Measurements from ENCODE around the gene IGF2R. TPM values are rescaled to one million over a fixed set of nuclear protein-coding genes. Genes with fewer than 3 reads are reported as not detected.

The IGF2R gene
- total RNA-seq, 1 experiment from 2014 or later: 75.3 TPM

DNA sequence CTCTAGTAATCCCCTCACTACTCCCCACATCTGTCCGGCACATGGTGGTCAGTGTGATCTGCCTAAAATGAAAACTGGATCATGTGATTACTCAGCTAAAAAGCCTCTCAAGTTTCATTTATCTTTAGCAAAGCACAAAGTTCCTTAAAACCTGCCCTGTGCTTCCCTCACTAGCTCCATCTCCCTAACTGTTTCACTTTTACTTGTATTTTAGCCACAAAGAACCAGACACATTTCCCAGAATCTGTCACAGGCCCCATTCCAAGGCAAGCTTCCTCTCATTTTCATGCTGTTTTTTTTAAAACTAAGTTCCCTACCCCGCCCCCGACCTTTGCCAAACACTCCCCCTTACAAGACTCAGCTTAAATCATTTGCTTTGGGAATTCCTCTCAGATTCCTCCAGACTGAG, 8.9 kb upstream of the IGF2R start:
- ATAC-seq: no peak
- H3K9me3 Mint-ChIP-seq: peaks cover 3% of the 10 kb centered on the region; the same call in 1 of the 2 replicates
- no peak overlapping the region for H3K27ac Mint-ChIP-seq
- ChIA-PET CTCF (no interaction called here), POLR2A (no interaction called here)
- no peaks in the 10 kb centered on the region for H3K36me3 Mint-ChIP-seq
- TF ChIP-seq, protein P1, sequence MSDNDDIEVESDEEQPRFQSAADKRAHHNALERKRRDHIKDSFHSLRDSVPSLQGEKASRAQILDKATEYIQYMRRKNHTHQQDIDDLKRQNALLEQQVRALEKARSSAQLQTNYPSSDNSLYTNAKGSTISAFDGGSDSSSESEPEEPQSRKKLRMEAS (CRISPR knock-in tag; IDR thresholded peaks at IDR 0.05): no peak
- no peak for DNase-seq (ENCODE audit: low spot score)
- H3K4me3 Mint-ChIP-seq: no peak overlapping the region
- H3K4me1 Mint-ChIP-seq: no peaks in the 10 kb centered on the region
- H3K27me3 Mint-ChIP-seq (ENCODE audit: low read depth): peaks cover 45% of the 10 kb centered on the region

DNA sequence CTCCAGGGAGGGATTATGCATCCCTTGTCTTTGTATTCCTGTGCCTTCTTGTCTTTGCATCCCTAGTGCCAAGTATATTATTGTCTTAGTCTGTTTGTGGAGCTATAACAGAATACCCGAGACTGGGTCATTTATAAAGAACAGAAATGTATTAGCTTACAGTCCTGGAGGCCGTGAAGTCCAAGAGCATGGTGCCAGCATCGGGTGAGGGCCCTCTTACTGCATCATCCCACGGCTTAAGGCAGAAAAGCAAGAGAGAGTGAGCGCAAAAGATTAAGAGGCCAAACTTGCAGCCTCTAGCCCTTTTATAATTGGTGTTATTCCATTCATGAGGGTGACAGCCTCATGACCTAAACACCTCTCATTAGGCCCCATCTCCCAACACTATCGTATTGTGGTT, 8.4 kb upstream of the IGF2R start:
- ATAC-seq: no peak
- ChIA-PET CTCF (no interaction called here), POLR2A (no interaction called here)
- Mint-ChIP-seq H3K27me3 (ENCODE audit: low read depth) (peaks cover 50% of the 10 kb centered on the region), H3K4me1 (no peaks in the 10 kb centered on the region), H3K9me3 (peaks cover 3% of the 10 kb centered on the region; the same call in 1 of the 2 replicates), H3K36me3 (no peaks in the 10 kb centered on the region), H3K4me3 (no peak overlapping the region), H3K27ac (no peak overlapping the region)
- DNase-seq (ENCODE audit: low spot score): no peak
- TF ChIP-seq SP1 (CRISPR knock-in tag; conservative IDR thresholded peaks at IDR 0.05) (no peak), TP53 (CRISPR knock-in tag; IDR thresholded peaks at IDR 0.05) (no peak), FOXJ3 (CRISPR knock-in tag; IDR thresholded peaks at IDR 0.05; ENCODE audit: borderline replicate concordance) (no peak), TEAD1 (CRISPR knock-in tag; IDR thresholded peaks at IDR 0.05) (no peak), SMAD4 (CRISPR knock-in tag; IDR thresholded peaks at IDR 0.05) (no peak), ZNF138 (CRISPR knock-in tag; conservative IDR thresholded peaks at IDR 0.05) (no peak), ATF1 (CRISPR knock-in tag; IDR thresholded peaks at IDR 0.05) (no peak)
- TF ChIP-seq, protein P2, sequence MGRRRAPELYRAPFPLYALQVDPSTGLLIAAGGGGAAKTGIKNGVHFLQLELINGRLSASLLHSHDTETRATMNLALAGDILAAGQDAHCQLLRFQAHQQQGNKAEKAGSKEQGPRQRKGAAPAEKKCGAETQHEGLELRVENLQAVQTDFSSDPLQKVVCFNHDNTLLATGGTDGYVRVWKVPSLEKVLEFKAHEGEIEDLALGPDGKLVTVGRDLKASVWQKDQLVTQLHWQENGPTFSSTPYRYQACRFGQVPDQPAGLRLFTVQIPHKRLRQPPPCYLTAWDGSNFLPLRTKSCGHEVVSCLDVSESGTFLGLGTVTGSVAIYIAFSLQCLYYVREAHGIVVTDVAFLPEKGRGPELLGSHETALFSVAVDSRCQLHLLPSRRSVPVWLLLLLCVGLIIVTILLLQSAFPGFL (CRISPR knock-in tag; IDR thresholded peaks at IDR 0.05; ENCODE audit: borderline replicate concordance): no peak
- TF ChIP-seq, protein P3, sequence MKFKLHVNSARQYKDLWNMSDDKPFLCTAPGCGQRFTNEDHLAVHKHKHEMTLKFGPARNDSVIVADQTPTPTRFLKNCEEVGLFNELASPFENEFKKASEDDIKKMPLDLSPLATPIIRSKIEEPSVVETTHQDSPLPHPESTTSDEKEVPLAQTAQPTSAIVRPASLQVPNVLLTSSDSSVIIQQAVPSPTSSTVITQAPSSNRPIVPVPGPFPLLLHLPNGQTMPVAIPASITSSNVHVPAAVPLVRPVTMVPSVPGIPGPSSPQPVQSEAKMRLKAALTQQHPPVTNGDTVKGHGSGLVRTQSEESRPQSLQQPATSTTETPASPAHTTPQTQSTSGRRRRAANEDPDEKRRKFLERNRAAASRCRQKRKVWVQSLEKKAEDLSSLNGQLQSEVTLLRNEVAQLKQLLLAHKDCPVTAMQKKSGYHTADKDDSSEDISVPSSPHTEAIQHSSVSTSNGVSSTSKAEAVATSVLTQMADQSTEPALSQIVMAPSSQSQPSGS (CRISPR knock-in tag; IDR thresholded peaks at IDR 0.05; ENCODE audit: borderline replicate concordance, low read depth): no peak
- TF ChIP-seq, protein P4, sequence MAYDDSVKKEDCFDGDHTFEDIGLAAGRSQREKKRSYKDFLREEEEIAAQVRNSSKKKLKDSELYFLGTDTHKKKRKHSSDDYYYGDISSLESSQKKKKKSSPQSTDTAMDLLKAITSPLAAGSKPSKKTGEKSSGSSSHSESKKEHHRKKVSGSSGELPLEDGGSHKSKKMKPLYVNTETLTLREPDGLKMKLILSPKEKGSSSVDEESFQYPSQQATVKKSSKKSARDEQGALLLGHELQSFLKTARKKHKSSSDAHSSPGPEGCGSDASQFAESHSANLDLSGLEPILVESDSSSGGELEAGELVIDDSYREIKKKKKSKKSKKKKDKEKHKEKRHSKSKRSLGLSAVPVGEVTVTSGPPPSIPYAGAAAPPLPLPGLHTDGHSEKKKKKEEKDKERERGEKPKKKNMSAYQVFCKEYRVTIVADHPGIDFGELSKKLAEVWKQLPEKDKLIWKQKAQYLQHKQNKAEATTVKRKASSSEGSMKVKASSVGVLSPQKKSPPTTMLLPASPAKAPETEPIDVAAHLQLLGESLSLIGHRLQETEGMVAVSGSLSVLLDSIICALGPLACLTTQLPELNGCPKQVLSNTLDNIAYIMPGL (CRISPR knock-in tag; IDR thresholded peaks at IDR 0.05): no peak
- TF ChIP-seq, protein P5, sequence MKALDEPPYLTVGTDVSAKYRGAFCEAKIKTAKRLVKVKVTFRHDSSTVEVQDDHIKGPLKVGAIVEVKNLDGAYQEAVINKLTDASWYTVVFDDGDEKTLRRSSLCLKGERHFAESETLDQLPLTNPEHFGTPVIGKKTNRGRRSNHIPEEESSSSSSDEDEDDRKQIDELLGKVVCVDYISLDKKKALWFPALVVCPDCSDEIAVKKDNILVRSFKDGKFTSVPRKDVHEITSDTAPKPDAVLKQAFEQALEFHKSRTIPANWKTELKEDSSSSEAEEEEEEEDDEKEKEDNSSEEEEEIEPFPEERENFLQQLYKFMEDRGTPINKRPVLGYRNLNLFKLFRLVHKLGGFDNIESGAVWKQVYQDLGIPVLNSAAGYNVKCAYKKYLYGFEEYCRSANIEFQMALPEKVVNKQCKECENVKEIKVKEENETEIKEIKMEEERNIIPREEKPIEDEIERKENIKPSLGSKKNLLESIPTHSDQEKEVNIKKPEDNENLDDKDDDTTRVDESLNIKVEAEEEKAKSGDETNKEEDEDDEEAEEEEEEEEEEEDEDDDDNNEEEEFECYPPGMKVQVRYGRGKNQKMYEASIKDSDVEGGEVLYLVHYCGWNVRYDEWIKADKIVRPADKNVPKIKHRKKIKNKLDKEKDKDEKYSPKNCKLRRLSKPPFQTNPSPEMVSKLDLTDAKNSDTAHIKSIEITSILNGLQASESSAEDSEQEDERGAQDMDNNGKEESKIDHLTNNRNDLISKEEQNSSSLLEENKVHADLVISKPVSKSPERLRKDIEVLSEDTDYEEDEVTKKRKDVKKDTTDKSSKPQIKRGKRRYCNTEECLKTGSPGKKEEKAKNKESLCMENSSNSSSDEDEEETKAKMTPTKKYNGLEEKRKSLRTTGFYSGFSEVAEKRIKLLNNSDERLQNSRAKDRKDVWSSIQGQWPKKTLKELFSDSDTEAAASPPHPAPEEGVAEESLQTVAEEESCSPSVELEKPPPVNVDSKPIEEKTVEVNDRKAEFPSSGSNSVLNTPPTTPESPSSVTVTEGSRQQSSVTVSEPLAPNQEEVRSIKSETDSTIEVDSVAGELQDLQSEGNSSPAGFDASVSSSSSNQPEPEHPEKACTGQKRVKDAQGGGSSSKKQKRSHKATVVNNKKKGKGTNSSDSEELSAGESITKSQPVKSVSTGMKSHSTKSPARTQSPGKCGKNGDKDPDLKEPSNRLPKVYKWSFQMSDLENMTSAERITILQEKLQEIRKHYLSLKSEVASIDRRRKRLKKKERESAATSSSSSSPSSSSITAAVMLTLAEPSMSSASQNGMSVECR (CRISPR knock-in tag; IDR thresholded peaks at IDR 0.05; ENCODE audit: borderline replicate concordance): no peak
- TF ChIP-seq, protein P6, sequence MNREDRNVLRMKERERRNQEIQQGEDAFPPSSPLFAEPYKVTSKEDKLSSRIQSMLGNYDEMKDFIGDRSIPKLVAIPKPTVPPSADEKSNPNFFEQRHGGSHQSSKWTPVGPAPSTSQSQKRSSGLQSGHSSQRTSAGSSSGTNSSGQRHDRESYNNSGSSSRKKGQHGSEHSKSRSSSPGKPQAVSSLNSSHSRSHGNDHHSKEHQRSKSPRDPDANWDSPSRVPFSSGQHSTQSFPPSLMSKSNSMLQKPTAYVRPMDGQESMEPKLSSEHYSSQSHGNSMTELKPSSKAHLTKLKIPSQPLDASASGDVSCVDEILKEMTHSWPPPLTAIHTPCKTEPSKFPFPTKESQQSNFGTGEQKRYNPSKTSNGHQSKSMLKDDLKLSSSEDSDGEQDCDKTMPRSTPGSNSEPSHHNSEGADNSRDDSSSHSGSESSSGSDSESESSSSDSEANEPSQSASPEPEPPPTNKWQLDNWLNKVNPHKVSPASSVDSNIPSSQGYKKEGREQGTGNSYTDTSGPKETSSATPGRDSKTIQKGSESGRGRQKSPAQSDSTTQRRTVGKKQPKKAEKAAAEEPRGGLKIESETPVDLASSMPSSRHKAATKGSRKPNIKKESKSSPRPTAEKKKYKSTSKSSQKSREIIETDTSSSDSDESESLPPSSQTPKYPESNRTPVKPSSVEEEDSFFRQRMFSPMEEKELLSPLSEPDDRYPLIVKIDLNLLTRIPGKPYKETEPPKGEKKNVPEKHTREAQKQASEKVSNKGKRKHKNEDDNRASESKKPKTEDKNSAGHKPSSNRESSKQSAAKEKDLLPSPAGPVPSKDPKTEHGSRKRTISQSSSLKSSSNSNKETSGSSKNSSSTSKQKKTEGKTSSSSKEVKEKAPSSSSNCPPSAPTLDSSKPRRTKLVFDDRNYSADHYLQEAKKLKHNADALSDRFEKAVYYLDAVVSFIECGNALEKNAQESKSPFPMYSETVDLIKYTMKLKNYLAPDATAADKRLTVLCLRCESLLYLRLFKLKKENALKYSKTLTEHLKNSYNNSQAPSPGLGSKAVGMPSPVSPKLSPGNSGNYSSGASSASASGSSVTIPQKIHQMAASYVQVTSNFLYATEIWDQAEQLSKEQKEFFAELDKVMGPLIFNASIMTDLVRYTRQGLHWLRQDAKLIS (CRISPR knock-in tag; IDR thresholded peaks at IDR 0.05; ENCODE audit: borderline replicate concordance): no peak
- TF ChIP-seq, protein P7, sequence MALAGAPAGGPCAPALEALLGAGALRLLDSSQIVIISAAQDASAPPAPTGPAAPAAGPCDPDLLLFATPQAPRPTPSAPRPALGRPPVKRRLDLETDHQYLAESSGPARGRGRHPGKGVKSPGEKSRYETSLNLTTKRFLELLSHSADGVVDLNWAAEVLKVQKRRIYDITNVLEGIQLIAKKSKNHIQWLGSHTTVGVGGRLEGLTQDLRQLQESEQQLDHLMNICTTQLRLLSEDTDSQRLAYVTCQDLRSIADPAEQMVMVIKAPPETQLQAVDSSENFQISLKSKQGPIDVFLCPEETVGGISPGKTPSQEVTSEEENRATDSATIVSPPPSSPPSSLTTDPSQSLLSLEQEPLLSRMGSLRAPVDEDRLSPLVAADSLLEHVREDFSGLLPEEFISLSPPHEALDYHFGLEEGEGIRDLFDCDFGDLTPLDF (CRISPR knock-in tag; IDR thresholded peaks at IDR 0.05): no peak
- TF ChIP-seq, protein P8, sequence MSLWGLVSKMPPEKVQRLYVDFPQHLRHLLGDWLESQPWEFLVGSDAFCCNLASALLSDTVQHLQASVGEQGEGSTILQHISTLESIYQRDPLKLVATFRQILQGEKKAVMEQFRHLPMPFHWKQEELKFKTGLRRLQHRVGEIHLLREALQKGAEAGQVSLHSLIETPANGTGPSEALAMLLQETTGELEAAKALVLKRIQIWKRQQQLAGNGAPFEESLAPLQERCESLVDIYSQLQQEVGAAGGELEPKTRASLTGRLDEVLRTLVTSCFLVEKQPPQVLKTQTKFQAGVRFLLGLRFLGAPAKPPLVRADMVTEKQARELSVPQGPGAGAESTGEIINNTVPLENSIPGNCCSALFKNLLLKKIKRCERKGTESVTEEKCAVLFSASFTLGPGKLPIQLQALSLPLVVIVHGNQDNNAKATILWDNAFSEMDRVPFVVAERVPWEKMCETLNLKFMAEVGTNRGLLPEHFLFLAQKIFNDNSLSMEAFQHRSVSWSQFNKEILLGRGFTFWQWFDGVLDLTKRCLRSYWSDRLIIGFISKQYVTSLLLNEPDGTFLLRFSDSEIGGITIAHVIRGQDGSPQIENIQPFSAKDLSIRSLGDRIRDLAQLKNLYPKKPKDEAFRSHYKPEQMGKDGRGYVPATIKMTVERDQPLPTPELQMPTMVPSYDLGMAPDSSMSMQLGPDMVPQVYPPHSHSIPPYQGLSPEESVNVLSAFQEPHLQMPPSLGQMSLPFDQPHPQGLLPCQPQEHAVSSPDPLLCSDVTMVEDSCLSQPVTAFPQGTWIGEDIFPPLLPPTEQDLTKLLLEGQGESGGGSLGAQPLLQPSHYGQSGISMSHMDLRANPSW (CRISPR knock-in tag; conservative IDR thresholded peaks at IDR 0.05; ENCODE audit: low read depth): no peak
